Mesenchymal stem cell (in vitro differentiated cells and primary cell): ENCODE data around the gene TRIM46. TPM values are rescaled to one million over a fixed set of nuclear protein-coding genes. Genes with fewer than 3 reads are reported as not detected.

Source experiments
- small RNA-seq: library from polyadenylated mRNA; stranded (forward); fragments of <200 nt; extraction: miRNeasy Mini kit (QIAGEN cat#:217004); gene quantifications from one replicate; pipeline ENCODE3, GENCODE V24; 2013; ENCODE audit warnings: low read depth

TRIM46 gene

Small RNA genes lying within 50 kb of the gene (small RNA-seq; reads per million reads assigned to genes)
- not detected for gene HMGN2P18
